Neural progenitor cell (in vitro differentiated cells): ENCODE results near the gene MAGI1. TPM values are rescaled to one million over a fixed set of nuclear protein-coding genes. Genes with fewer than 3 reads are reported as not detected.

Experiments used
- DNase-seq: peaks from one replicate; pipeline ENCODE4 v3.0.0-alpha.2; 2016; ENCODE audit warnings: low spot score
- H2AFZ ChIP-seq: fragments of 200-600 bp; sonication (generic); replicated peaks from 2 replicates; pipeline ENCODE4 v1.6.1; 2016; ENCODE audit warnings: antibody characterized with exemption
- H3F3A ChIP-seq: fragments of 200-600 bp; sonication (generic); 2 replicates; pipeline ENCODE4 v1.6.1; 2016; ENCODE audit warnings: antibody characterized with exemption, low read depth
- H3K27ac ChIP-seq: fragments of 200-600 bp; sonication (generic); 2 replicates; pipeline ENCODE4 v1.5.1; 2016; ENCODE audit warnings: mild to moderate bottlenecking
- H3K27me3 ChIP-seq: fragments of 200-600 bp; sonication (generic); 2 replicates; pipeline ENCODE4 v1.6.1; 2016; ENCODE audit warnings: mild to moderate bottlenecking, moderate library complexity
- H3K36me3 ChIP-seq: fragments of 200-600 bp; sonication (generic); 2 replicates; pipeline ENCODE4 v1.5.1; 2016
- H3K4me1 ChIP-seq: fragments of 200-600 bp; sonication (generic); 2 replicates; pipeline ENCODE4 v1.6.1; 2016; ENCODE audit warnings: mixed run types
- H3K4me2 ChIP-seq: fragments of 200-600 bp; sonication (generic); 2 replicates; pipeline ENCODE4 v1.6.1; 2016
- H3K4me3 ChIP-seq: fragments of 200-600 bp; sonication (generic); 2 replicates; pipeline ENCODE4 v1.5.1; 2016
- H3K79me2 ChIP-seq: fragments of 200-600 bp; sonication (generic); 2 replicates; pipeline ENCODE4 v1.6.1; 2016; ENCODE audit warnings: low read depth
- H3K9ac ChIP-seq: fragments of 200-600 bp; sonication (generic); 2 replicates; pipeline ENCODE4 v1.6.1; 2016
- H3K9me3 ChIP-seq: fragments of 200-600 bp; sonication (generic); 2 replicates; pipeline ENCODE4 v1.5.1; 2016; ENCODE audit warnings: low read depth
- H4K20me1 ChIP-seq: fragments of 200-600 bp; sonication (generic); 2 replicates; pipeline ENCODE4 v1.6.1; 2016; ENCODE audit warnings: low read depth
- H3K27ac Mint-ChIP-seq: 3 replicates; pipeline ENCODE4 v1.8.0; 2021; ENCODE audit warnings: mixed read lengths
- H3K27me3 Mint-ChIP-seq: 2 replicates; pipeline ENCODE4 v1.8.0; 2022; ENCODE audit warnings: low read depth, mild to moderate bottlenecking, inconsistent platforms, moderate library complexity, mixed read lengths; ENCODE audit not compliant: insufficient read depth
- H3K36me3 Mint-ChIP-seq: 3 replicates; pipeline ENCODE4 v1.8.0; 2021; ENCODE audit warnings: mixed read lengths
- H3K4me1 Mint-ChIP-seq: 3 replicates; pipeline ENCODE4 v1.8.0; 2021; ENCODE audit warnings: mixed read lengths
- H3K4me3 Mint-ChIP-seq: 3 replicates; pipeline ENCODE4 v1.8.0; 2021; ENCODE audit warnings: mild to moderate bottlenecking, moderate library complexity, mixed read lengths
- H3K9me3 Mint-ChIP-seq: 3 replicates; pipeline ENCODE4 v1.8.0; 2020; ENCODE audit warnings: mixed read lengths
- EZH2 ChIP-seq: fragments of 200-600 bp; sonication (generic); IDR thresholded peaks from 2 replicates; pipeline ENCODE4 v1.6.1; 2017; ENCODE audit warnings: antibody characterized with exemption, mild to moderate bottlenecking, moderate library complexity
- EZH2phosphoT487 ChIP-seq: fragments of 200-600 bp; sonication (generic); IDR thresholded peaks from 2 replicates; pipeline ENCODE4 v1.6.1; 2017; ENCODE audit warnings: antibody characterized with exemption
- total RNA-seq: library from RNA; depleted of rRNA; stranded (reverse); fragments of >200 nt; gene quantifications from 2 replicates; pipeline ENCODE4 v1.2.3, GENCODE V29; 2015; ENCODE audit warnings: low replicate concordance
- TF ChIP-seq, protein P1 (sequence below): fragments of 200-600 bp; sonication (generic); IDR thresholded peaks from 2 replicates; pipeline ENCODE4 v1.5.1; 2017; ENCODE audit warnings: antibody characterized with exemption, mild to moderate bottlenecking

The MAGI1 gene
- total RNA-seq, 1 donor from 2014 or later, result 40.6 TPM

DNA sequence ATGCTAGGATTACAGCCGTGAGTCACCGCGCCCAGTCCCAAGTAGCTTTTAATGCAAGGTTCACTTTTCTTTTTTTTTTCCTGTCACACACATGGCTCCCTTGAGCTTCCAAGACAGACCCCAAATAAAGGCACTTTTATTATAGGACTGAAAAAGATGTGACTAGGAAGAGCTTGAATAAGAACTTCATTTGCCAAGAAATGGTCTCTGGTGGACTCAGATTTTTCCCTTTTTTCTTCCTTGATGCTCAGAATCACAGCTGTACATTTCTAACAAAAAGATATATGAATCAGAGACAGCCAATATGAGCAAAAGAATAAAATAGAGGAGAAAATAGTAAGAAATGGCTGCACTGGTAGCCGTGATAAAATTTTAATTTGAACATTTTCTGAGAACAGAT, 337.2 kb downstream of the MAGI1 start:
- H3K9me3 Mint-ChIP-seq, result peaks cover 2% of the 10 kb centered on the region

DNA sequence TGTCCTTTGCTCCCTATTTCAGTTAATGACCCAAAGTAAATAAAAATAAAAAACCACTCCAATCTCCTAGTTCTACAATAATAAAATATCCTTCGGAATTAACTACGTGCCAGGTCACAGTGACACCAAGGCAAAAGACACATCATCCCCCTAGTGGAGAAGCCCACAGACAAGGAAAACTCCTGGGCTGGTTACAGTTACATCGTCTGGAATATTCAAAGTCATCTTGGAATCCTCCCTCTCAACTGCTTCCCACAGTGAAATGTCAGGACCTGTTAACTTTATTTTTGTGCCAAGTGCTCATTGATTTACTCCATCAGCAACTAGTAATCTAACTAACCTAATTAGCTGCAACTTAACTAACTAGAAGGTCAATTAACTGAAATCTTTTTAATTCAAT, 349.3 kb downstream of the MAGI1 start:
- Mint-ChIP-seq H3K27ac (no peak overlapping the region), H3K4me1 (peaks cover 11% of the 10 kb centered on the region), H3K36me3 (peaks cover 4% of the 10 kb centered on the region), H3K9me3 (no peaks in the 10 kb centered on the region), H3K27me3 (peaks cover 4% of the 10 kb centered on the region), H3K4me3 (no peak overlapping the region)
- no peaks in the 10 kb centered on the region for H4K20me1 ChIP-seq
- no peaks in the 10 kb centered on the region for H3F3A ChIP-seq
- H3K4me1 ChIP-seq, result no peaks in the 10 kb centered on the region
- no peak overlapping the region for H3K4me3 ChIP-seq
- H3K9me3 ChIP-seq, result no peaks in the 10 kb centered on the region
- no peaks in the 10 kb centered on the region for H3K79me2 ChIP-seq
- TF ChIP-seq EZH2 (no peak), EZH2phosphoT487 (no peak)
- TF ChIP-seq, protein P1, sequence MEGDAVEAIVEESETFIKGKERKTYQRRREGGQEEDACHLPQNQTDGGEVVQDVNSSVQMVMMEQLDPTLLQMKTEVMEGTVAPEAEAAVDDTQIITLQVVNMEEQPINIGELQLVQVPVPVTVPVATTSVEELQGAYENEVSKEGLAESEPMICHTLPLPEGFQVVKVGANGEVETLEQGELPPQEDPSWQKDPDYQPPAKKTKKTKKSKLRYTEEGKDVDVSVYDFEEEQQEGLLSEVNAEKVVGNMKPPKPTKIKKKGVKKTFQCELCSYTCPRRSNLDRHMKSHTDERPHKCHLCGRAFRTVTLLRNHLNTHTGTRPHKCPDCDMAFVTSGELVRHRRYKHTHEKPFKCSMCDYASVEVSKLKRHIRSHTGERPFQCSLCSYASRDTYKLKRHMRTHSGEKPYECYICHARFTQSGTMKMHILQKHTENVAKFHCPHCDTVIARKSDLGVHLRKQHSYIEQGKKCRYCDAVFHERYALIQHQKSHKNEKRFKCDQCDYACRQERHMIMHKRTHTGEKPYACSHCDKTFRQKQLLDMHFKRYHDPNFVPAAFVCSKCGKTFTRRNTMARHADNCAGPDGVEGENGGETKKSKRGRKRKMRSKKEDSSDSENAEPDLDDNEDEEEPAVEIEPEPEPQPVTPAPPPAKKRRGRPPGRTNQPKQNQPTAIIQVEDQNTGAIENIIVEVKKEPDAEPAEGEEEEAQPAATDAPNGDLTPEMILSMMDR, result peak; percentile 25
- DNase-seq, result no peak
- no peaks in the 10 kb centered on the region for H3K36me3 ChIP-seq
- H3K4me2 ChIP-seq, result no peak overlapping the region
- H3K27ac ChIP-seq, result no peak overlapping the region
- no peaks in the 10 kb centered on the region for H3K27me3 ChIP-seq
- no peak overlapping the region for H3K9ac ChIP-seq
- H2AFZ ChIP-seq, result no peak overlapping the region

More for the DNA sequence above, 337.2 kb downstream of the MAGI1 start:
- Histone ChIP-seq H3K27ac (no peak overlapping the region), H2AFZ (no peak overlapping the region), H3K27me3 (no peaks in the 10 kb centered on the region), H3K9ac (no peak overlapping the region), H3K79me2 (no peaks in the 10 kb centered on the region), H4K20me1 (no peaks in the 10 kb centered on the region), H3F3A (no peaks in the 10 kb centered on the region), H3K4me2 (no peak overlapping the region), H3K4me3 (no peak overlapping the region), H3K4me1 (no peaks in the 10 kb centered on the region), H3K36me3 (no peaks in the 10 kb centered on the region), H3K9me3 (no peaks in the 10 kb centered on the region)
- H3K36me3 Mint-ChIP-seq, result no peaks in the 10 kb centered on the region
- H3K27ac Mint-ChIP-seq, result no peak overlapping the region
- DNase-seq, result no peak
- TF ChIP-seq, protein P1, result no peak
- TF ChIP-seq EZH2, result no peak
- peaks cover 3% of the 10 kb centered on the region for H3K27me3 Mint-ChIP-seq
- H3K4me1 Mint-ChIP-seq, result peaks cover 2% of the 10 kb centered on the region
- no peak overlapping the region for H3K4me3 Mint-ChIP-seq

DNA sequence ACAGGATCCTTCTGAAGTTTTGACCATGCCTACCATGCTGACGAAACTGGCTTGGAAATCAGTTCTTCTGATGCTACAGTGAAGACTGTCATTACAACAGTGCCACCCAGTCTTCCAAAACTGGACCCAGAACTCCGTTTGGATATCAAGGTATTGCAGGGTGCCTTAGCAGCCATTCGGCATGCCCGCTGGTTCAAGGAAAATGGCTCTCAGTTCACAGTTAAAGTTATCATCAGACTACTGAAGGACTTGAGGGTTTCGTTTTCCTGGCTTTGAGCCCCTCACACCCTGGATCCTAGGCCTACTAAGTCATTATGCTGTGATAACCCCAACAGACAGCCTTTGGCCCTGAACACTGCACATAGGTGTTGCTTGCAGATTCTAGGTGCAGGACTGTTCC, 351.0 kb downstream of the MAGI1 start:
- no peaks in the 10 kb centered on the region for H4K20me1 ChIP-seq
- Mint-ChIP-seq H3K4me3 (no peak overlapping the region), H3K27me3 (peaks cover 4% of the 10 kb centered on the region), H3K4me1 (peaks cover 11% of the 10 kb centered on the region), H3K9me3 (no peaks in the 10 kb centered on the region), H3K36me3 (peaks cover 4% of the 10 kb centered on the region), H3K27ac (no peak overlapping the region)
- no peaks in the 10 kb centered on the region for H3K79me2 ChIP-seq
- no peaks in the 10 kb centered on the region for H3F3A ChIP-seq
- no peak for TF ChIP-seq EZH2phosphoT487
- TF ChIP-seq EZH2, result no peak
- TF ChIP-seq, protein P1, result no peak
- no peak overlapping the region for H3K9ac ChIP-seq
- no peaks in the 10 kb centered on the region for H3K27me3 ChIP-seq
- H3K36me3 ChIP-seq, result no peaks in the 10 kb centered on the region
- no peak for DNase-seq
- no peak overlapping the region for H2AFZ ChIP-seq
- H3K4me3 ChIP-seq, result no peak overlapping the region
- no peaks in the 10 kb centered on the region for H3K4me1 ChIP-seq
- H3K9me3 ChIP-seq, result no peaks in the 10 kb centered on the region
- no peak overlapping the region for H3K4me2 ChIP-seq
- H3K27ac ChIP-seq, result no peak overlapping the region
